ENCODE data around the gene NFIA.
A peak's percentile ranks its signal among the peaks of the same experiment; 100 is the strongest.

NFIA gene

GRCh38 chr1:61081686-61082310 lies 563 bp upstream of the NFIA start:
- DNase-seq (ENCODE audit: insufficient read length, low spot score), result no peak
- FAIRE-seq, result no peak
- no peak for TF ChIP-seq PAX5 (IDR thresholded peaks at IDR 0.05; ENCODE audit: insufficient read depth, low read length, severe bottlenecking)
- no peak for TF ChIP-seq POLR2A (IDR thresholded peaks at IDR 0.05; ENCODE audit: low read depth, low read length)
- TF ChIP-seq TAF1 (IDR thresholded peaks at IDR 0.05; ENCODE audit: low read depth, low read length), result no peak
- no peak for TF ChIP-seq SPI1 (IDR thresholded peaks at IDR 0.05; ENCODE audit: low read depth, low read length)
- TF ChIP-seq POU2F2 (IDR thresholded peaks at IDR 0.05; ENCODE audit: low read depth, low read length), result peak; percentile 25; the same call in 1 of the 2 replicates
- TF ChIP-seq POLR2AphosphoS5 (IDR thresholded peaks at IDR 0.05; ENCODE audit: low read depth, low read length), result no peak

GRCh38 chr1:61083013-61083806 lies 849 bp downstream of the NFIA start:
- FAIRE-seq (no peak), DNase-seq (ENCODE audit: insufficient read length, low spot score) (no peak)
- TF ChIP-seq PAX5 (IDR thresholded peaks at IDR 0.05; ENCODE audit: insufficient read depth, low read length, severe bottlenecking) (no peak), SPI1 (IDR thresholded peaks at IDR 0.05; ENCODE audit: low read depth, low read length) (no peak), POU2F2 (IDR thresholded peaks at IDR 0.05; ENCODE audit: low read depth, low read length) (no peak), TAF1 (IDR thresholded peaks at IDR 0.05; ENCODE audit: low read depth, low read length) (no peak), POLR2AphosphoS5 (IDR thresholded peaks at IDR 0.05; ENCODE audit: low read depth, low read length) (no peak), POLR2A (IDR thresholded peaks at IDR 0.05; ENCODE audit: low read depth, low read length) (no peak)

GRCh38 chr1:61083807-61084440 lies 1.6 kb downstream of the NFIA start:
- TF ChIP-seq POU2F2 (IDR thresholded peaks at IDR 0.05; ENCODE audit: low read depth, low read length) (no peak), TAF1 (IDR thresholded peaks at IDR 0.05; ENCODE audit: low read depth, low read length) (no peak), SPI1 (IDR thresholded peaks at IDR 0.05; ENCODE audit: low read depth, low read length) (no peak), POLR2AphosphoS5 (IDR thresholded peaks at IDR 0.05; ENCODE audit: low read depth, low read length) (no peak), POLR2A (IDR thresholded peaks at IDR 0.05; ENCODE audit: low read depth, low read length) (no peak), PAX5 (IDR thresholded peaks at IDR 0.05; ENCODE audit: insufficient read depth, low read length, severe bottlenecking) (no peak)
- FAIRE-seq (no peak), DNase-seq (ENCODE audit: insufficient read length, low spot score) (no peak)

GRCh38 chr1:61084491-61085031 lies 2.2 kb downstream of the NFIA start:
- no peak for TF ChIP-seq POLR2A (IDR thresholded peaks at IDR 0.05; ENCODE audit: low read depth, low read length)
- TF ChIP-seq SPI1 (IDR thresholded peaks at IDR 0.05; ENCODE audit: low read depth, low read length), result no peak
- no peak for TF ChIP-seq POU2F2 (IDR thresholded peaks at IDR 0.05; ENCODE audit: low read depth, low read length)
- no peak for TF ChIP-seq PAX5 (IDR thresholded peaks at IDR 0.05; ENCODE audit: insufficient read depth, low read length, severe bottlenecking)
- no peak for TF ChIP-seq POLR2AphosphoS5 (IDR thresholded peaks at IDR 0.05; ENCODE audit: low read depth, low read length)
- no peak for TF ChIP-seq TAF1 (IDR thresholded peaks at IDR 0.05; ENCODE audit: low read depth, low read length)
- no peak for DNase-seq (ENCODE audit: insufficient read length, low spot score)
- no peak for FAIRE-seq

GRCh38 chr1:61085206-61085982 lies 3.0 kb downstream of the NFIA start:
- no peak for TF ChIP-seq PAX5 (IDR thresholded peaks at IDR 0.05; ENCODE audit: insufficient read depth, low read length, severe bottlenecking)
- TF ChIP-seq POU2F2 (IDR thresholded peaks at IDR 0.05; ENCODE audit: low read depth, low read length), result no peak
- TF ChIP-seq POLR2A (IDR thresholded peaks at IDR 0.05; ENCODE audit: low read depth, low read length), result no peak
- no peak for TF ChIP-seq TAF1 (IDR thresholded peaks at IDR 0.05; ENCODE audit: low read depth, low read length)
- no peak for TF ChIP-seq POLR2AphosphoS5 (IDR thresholded peaks at IDR 0.05; ENCODE audit: low read depth, low read length)
- TF ChIP-seq SPI1 (IDR thresholded peaks at IDR 0.05; ENCODE audit: low read depth, low read length), result no peak
- FAIRE-seq (no peak), DNase-seq (ENCODE audit: insufficient read length, low spot score) (no peak)

GRCh38 chr1:61085983-61086644 lies 3.8 kb downstream of the NFIA start:
- TF ChIP-seq POLR2A (IDR thresholded peaks at IDR 0.05; ENCODE audit: low read depth, low read length) (no peak), TAF1 (IDR thresholded peaks at IDR 0.05; ENCODE audit: low read depth, low read length) (no peak)
- no peak for FAIRE-seq

GRCh38 chr1:61087571-61087970 lies 5.2 kb downstream of the NFIA start:
- FAIRE-seq (no peak), DNase-seq (ENCODE audit: insufficient read length, low spot score) (no peak)
- TF ChIP-seq POLR2A (IDR thresholded peaks at IDR 0.05; ENCODE audit: low read depth, low read length) (no peak), SPI1 (IDR thresholded peaks at IDR 0.05; ENCODE audit: low read depth, low read length) (no peak), POU2F2 (IDR thresholded peaks at IDR 0.05; ENCODE audit: low read depth, low read length) (no peak), POLR2AphosphoS5 (IDR thresholded peaks at IDR 0.05; ENCODE audit: low read depth, low read length) (no peak), TAF1 (IDR thresholded peaks at IDR 0.05; ENCODE audit: low read depth, low read length) (no peak), PAX5 (IDR thresholded peaks at IDR 0.05; ENCODE audit: insufficient read depth, low read length, severe bottlenecking) (no peak)

More at GRCh38 chr1:61085983-61086644, 3.8 kb downstream of the NFIA start:
- DNase-seq (ENCODE audit: insufficient read length, low spot score), result no peak

- no peak for FAIRE-seq
- no peak for TF ChIP-seq PAX5 (IDR thresholded peaks at IDR 0.05; ENCODE audit: insufficient read depth, low read length, severe bottlenecking)
- no peak for TF ChIP-seq TAF1 (IDR thresholded peaks at IDR 0.05; ENCODE audit: low read depth, low read length)
- TF ChIP-seq POLR2AphosphoS5 (IDR thresholded peaks at IDR 0.05; ENCODE audit: low read depth, low read length), result no peak
- TF ChIP-seq POU2F2 (IDR thresholded peaks at IDR 0.05; ENCODE audit: low read depth, low read length), result no peak
- TF ChIP-seq SPI1 (IDR thresholded peaks at IDR 0.05; ENCODE audit: low read depth, low read length), result no peak
- TF ChIP-seq POLR2A (IDR thresholded peaks at IDR 0.05; ENCODE audit: low read depth, low read length), result no peak
- DNase-seq (ENCODE audit: insufficient read length, low spot score), result no peak
These were observed 6.0 kb downstream of the NFIA start for GRCh38 chr1:61088163-61088974.

Measured in GM12891 (cell line).